ENCODE measurements around the gene DYNC1LI1.
"Not testable (repeated sequence)": the region's sequence is repeated elsewhere in the genome, so short reads cannot be mapped to it uniquely, and the experiment has no call there.

DYNC1LI1 gene

GRCh38 chr3:32583708-32584107 is 13.1 kb upstream of the DYNC1LI1 start:
- DNase-seq (ENCODE audit: low read depth in 3 of 3), result no peak

- DNase-seq (ENCODE audit: low read depth in 3 of 3), result not testable (repeated sequence)
Measured at GRCh38 chr3:32578669-32579068, 8.0 kb upstream of the DYNC1LI1 start.

GRCh38 chr3:32577581-32578556 is 7.2 kb upstream of the DYNC1LI1 start:
- DNase-seq (ENCODE audit: low read depth in 3 of 3), result no peak

GRCh38 chr3:32577174-32577573 is 6.5 kb upstream of the DYNC1LI1 start:
- no peak for DNase-seq (ENCODE audit: low read depth in 3 of 3)

- DNase-seq (ENCODE audit: low read depth in 3 of 3), result no peak
Measured at GRCh38 chr3:32575451-32576113, 4.9 kb upstream of the DYNC1LI1 start.

- DNase-seq (ENCODE audit: low read depth in 3 of 3), result no peak
Measured at GRCh38 chr3:32571192-32571485, 481 bp upstream of the DYNC1LI1 start.

- peak; percentile 13 to 26 (median 20) for DNase-seq (ENCODE audit: low read depth in 3 of 3)
Measured at GRCh38 chr3:32569540-32570420, 878 bp downstream of the DYNC1LI1 start.

GRCh38 chr3:32568953-32569352 is 1.7 kb downstream of the DYNC1LI1 start:
- DNase-seq (ENCODE audit: low read depth in 3 of 3), result no peak

GRCh38 chr3:32564195-32564594 is 6.5 kb downstream of the DYNC1LI1 start:
- DNase-seq (ENCODE audit: low read depth in 3 of 3), result no peak

- no peak for DNase-seq (ENCODE audit: low read depth in 3 of 3)
Measured at GRCh38 chr3:32562640-32563039, 8.0 kb downstream of the DYNC1LI1 start.

- DNase-seq (ENCODE audit: low read depth in 3 of 3), result no peak
Measured at GRCh38 chr3:32557640-32558352, 12.9 kb downstream of the DYNC1LI1 start.

GRCh38 chr3:32556332-32556731 is 14.3 kb downstream of the DYNC1LI1 start:
- DNase-seq (ENCODE audit: low read depth in 3 of 3), result no peak

- DNase-seq (ENCODE audit: low read depth in 3 of 3), result no peak
Measured at GRCh38 chr3:32553973-32554372, 16.7 kb downstream of the DYNC1LI1 start.

- DNase-seq (ENCODE audit: low read depth in 3 of 3), result no peak
Measured at GRCh38 chr3:32553459-32553858, 17.2 kb downstream of the DYNC1LI1 start.

GRCh38 chr3:32552013-32552412 is 18.6 kb downstream of the DYNC1LI1 start:
- DNase-seq (ENCODE audit: low read depth in 3 of 3), result no peak

- no peak for DNase-seq (ENCODE audit: low read depth in 3 of 3)
Measured at GRCh38 chr3:32551496-32551895, 19.2 kb downstream of the DYNC1LI1 start.

- no peak for DNase-seq (ENCODE audit: low read depth in 3 of 3)
Measured at GRCh38 chr3:32551087-32551486, 19.6 kb downstream of the DYNC1LI1 start.

GRCh38 chr3:32545305-32545704 is 25.4 kb downstream of the DYNC1LI1 start:
- no peak for DNase-seq (ENCODE audit: low read depth in 3 of 3)

- DNase-seq (ENCODE audit: low read depth in 3 of 3), result no peak
Measured at GRCh38 chr3:32544894-32545293, 25.8 kb downstream of the DYNC1LI1 start.

GRCh38 chr3:32542807-32543206 is 27.9 kb downstream of the DYNC1LI1 start:
- DNase-seq (ENCODE audit: low read depth in 3 of 3), result no peak

GRCh38 chr3:32540899-32541298 is 29.8 kb downstream of the DYNC1LI1 start:
- no peak for DNase-seq (ENCODE audit: low read depth in 3 of 3)
